Measurements from ENCODE around the gene RSRP1. TPM values are rescaled to one million over a fixed set of nuclear protein-coding genes. Genes with fewer than 3 reads are reported as not detected.

Gene RSRP1
- total and polyA plus RNA-seq, 2 of the 13 experiments (the other 11 are each of a cell fraction or from before 2014, with no cell fraction given), result 43.9 to 52.8 TPM

DNA sequence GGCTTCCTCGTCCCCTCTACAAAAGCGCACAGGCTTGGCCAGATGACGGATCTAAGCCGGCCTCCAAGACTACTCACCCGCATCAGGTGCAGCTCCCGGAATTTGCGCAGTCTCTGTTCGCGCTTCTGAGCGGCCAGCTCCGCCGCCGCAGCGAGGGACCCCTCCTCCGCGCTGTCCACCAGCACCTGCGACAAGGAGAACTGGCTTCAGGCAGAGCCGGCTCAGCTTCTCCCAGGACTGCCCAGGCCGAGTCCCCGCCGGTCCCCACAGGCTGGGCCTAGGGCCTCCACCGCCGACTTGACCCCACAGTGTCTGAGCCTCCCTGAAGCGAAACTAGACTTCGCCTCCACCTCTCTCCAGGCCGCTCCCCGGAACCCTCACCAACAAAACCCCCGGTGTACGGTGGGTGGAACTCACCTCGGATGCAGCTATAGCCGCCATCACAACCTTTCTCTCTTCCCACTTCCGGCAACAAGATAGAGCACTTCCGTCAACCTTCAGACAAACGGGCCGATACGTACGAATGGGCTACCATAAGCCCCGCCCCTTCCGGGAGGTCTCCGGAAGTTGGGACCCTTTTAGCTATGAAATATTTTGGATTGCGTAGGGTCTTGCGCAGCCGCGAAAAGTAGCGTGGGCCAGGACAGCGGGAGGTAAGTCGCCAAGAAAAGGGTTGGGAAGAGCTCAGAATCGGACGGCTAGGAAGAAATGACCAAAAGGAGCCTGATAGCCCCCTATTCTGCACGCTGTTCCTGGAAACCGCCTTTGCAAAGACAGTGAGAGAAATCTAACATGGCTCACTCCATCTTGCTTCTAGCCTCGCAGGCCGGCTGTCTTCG, 15.0 kb downstream of the RSRP1 start, which contains the start of gene SYF2 (continued):
- TF ChIP-seq, protein P1, sequence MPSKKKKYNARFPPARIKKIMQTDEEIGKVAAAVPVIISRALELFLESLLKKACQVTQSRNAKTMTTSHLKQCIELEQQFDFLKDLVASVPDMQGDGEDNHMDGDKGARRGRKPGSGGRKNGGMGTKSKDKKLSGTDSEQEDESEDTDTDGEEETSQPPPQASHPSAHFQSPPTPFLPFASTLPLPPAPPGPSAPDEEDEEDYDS (CRISPR knock-in tag; IDR thresholded peaks at IDR 0.05), result peak; percentile 79
- peak; percentile 96 for TF ChIP-seq PHF8 (CRISPR knock-in tag; IDR thresholded peaks at IDR 0.05)
- peak; percentile 91 for TF ChIP-seq YEATS2 (CRISPR knock-in tag; IDR thresholded peaks at IDR 0.05; ENCODE audit: borderline replicate concordance)
- TF ChIP-seq, protein P2, sequence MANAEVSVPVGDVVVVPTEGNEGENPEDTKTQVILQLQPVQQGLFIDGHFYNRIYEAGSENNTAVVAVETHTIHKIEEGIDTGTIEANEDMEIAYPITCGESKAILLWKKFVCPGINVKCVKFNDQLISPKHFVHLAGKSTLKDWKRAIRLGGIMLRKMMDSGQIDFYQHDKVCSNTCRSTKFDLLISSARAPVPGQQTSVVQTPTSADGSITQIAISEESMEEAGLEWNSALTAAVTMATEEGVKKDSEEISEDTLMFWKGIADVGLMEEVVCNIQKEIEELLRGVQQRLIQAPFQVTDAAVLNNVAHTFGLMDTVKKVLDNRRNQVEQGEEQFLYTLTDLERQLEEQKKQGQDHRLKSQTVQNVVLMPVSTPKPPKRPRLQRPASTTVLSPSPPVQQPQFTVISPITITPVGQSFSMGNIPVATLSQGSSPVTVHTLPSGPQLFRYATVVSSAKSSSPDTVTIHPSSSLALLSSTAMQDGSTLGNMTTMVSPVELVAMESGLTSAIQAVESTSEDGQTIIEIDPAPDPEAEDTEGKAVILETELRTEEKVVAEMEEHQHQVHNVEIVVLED (CRISPR knock-in tag; IDR thresholded peaks at IDR 0.05; ENCODE audit: borderline replicate concordance), result peak; percentile 78; the same call in 1 of the 2 replicates
- no peak for TF ChIP-seq RAD51 (IDR thresholded peaks at IDR 0.05; ENCODE audit: borderline replicate concordance)
- peak; percentile 90 for TF ChIP-seq PHF20 (CRISPR knock-in tag; IDR thresholded peaks at IDR 0.05)
- TF ChIP-seq, protein P3, sequence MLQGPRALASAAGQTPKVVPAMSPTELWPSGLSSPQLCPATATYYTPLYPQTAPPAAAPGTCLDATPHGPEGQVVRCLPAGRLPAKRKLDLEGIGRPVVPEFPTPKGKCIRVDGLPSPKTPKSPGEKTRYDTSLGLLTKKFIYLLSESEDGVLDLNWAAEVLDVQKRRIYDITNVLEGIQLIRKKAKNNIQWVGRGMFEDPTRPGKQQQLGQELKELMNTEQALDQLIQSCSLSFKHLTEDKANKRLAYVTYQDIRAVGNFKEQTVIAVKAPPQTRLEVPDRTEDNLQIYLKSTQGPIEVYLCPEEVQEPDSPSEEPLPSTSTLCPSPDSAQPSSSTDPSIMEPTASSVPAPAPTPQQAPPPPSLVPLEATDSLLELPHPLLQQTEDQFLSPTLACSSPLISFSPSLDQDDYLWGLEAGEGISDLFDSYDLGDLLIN (CRISPR knock-in tag; IDR thresholded peaks at IDR 0.05; ENCODE audit: borderline replicate concordance), result 0 out of 2 replicates have a peak, but pooled peaks have one; percentile 28
- TF ChIP-seq KDM5A (IDR thresholded peaks at IDR 0.05; ENCODE audit: borderline replicate concordance, low read length), result peak; percentile 98
- 0 out of 2 replicates have a peak, but pooled peaks have one; percentile 34 for TF ChIP-seq HNRNPL (IDR thresholded peaks at IDR 0.05; ENCODE audit: low read depth, low read length)
- peak; percentile 99 for TF ChIP-seq KAT8 (CRISPR knock-in tag; IDR thresholded peaks at IDR 0.05)
- no peak for TF ChIP-seq ZNF570 (CRISPR knock-in tag; IDR thresholded peaks at IDR 0.05; ENCODE audit: borderline replicate concordance)
- peak; percentile 18; the same call in 1 of the 2 replicates for TF ChIP-seq ZZZ3 (CRISPR knock-in tag; IDR thresholded peaks at IDR 0.05; ENCODE audit: borderline replicate concordance)
- peak; percentile 48 for TF ChIP-seq ZNF891 (CRISPR knock-in tag; IDR thresholded peaks at IDR 0.05)
- 0 out of 2 replicates have a peak, but pooled peaks have one; percentile 17 for TF ChIP-seq ZHX1 (CRISPR knock-in tag; IDR thresholded peaks at IDR 0.05; ENCODE audit: low read depth)
- TF ChIP-seq REL (CRISPR knock-in tag; conservative IDR thresholded peaks at IDR 0.05), result no peak
- no peak for TF ChIP-seq ZNF234 (CRISPR knock-in tag; conservative IDR thresholded peaks at IDR 0.05)
- 0 out of 2 replicates have a peak, but pooled peaks have one; percentile 29 for TF ChIP-seq ZNF256 (CRISPR knock-in tag; conservative IDR thresholded peaks at IDR 0.05)
- TF ChIP-seq ZNF879 (CRISPR knock-in tag; IDR thresholded peaks at IDR 0.05), result no peak
- 0 out of 2 replicates have a peak, but pooled peaks have one; percentile 23 for TF ChIP-seq ZNF619 (CRISPR knock-in tag; IDR thresholded peaks at IDR 0.05)
